Renal cortex interstitium (tissue), 11 donors: ENCODE measurements around the gene TREML2. TPM values are rescaled to one million over a fixed set of nuclear protein-coding genes. Genes with fewer than 3 reads are reported as not detected.

Experiments
- DNase-seq, 11 donors: peaks; one replicate each; pipeline ENCODE4 v3.0.0-alpha.2; 2013; ENCODE audit warnings: low read depth in 9 of 11, low spot score in 4 of 11; ENCODE audit errors: extremely low read depth in 1 of 11
- polyA plus RNA-seq, 3 donors: library from polyadenylated mRNA; unstranded; fragments of 120-200 nt; gene quantifications; one replicate each; pipeline ENCODE4 v1.2.1, GENCODE V29; 2013; ENCODE audit not compliant: insufficient read length in 3 of 3

Gene TREML2
- polyA plus RNA-seq, 3 donors, result 0.06 to 0.18 (median 0.16) TPM

- DNase-seq, result peak in 2 of 11 donors; percentile 20 to 33
Observed at GRCh38 chr6:41182069-41183034, 18.6 kb downstream of the TREML2 start.

GRCh38 chr6:41181566-41181965 lies 19.4 kb downstream of the TREML2 start:
- DNase-seq, result no peak

GRCh38 chr6:41179163-41179562 lies 21.8 kb downstream of the TREML2 start:
- DNase-seq, result no peak

GRCh38 chr6:41177695-41178094 lies 23.3 kb downstream of the TREML2 start:
- DNase-seq, result no peak

GRCh38 chr6:41177287-41177686 lies 23.7 kb downstream of the TREML2 start:
- no peak for DNase-seq

- DNase-seq, result no peak
Observed at GRCh38 chr6:41176189-41176588, 24.8 kb downstream of the TREML2 start.

- DNase-seq, result no peak
Observed at GRCh38 chr6:41175084-41175483, 25.9 kb downstream of the TREML2 start.

GRCh38 chr6:41174610-41175009 lies 26.3 kb downstream of the TREML2 start:
- DNase-seq, result no peak

- no peak for DNase-seq
Observed at GRCh38 chr6:41171908-41172307, 29.0 kb downstream of the TREML2 start.

GRCh38 chr6:41170547-41171160 lies 30.3 kb downstream of the TREML2 start:
- DNase-seq, result no peak

GRCh38 chr6:41167173-41167963 lies 33.6 kb downstream of the TREML2 start:
- DNase-seq, result peak in 6 of 11 donors; percentile 15 to 48 (median 35)

GRCh38 chr6:41164551-41165120 lies 36.3 kb downstream of the TREML2 start:
- DNase-seq, result peak in 9 of 11 donors; percentile 10 to 69 (median 41)

- no peak for DNase-seq
Observed at GRCh38 chr6:41163419-41163717, 37.6 kb downstream of the TREML2 start.

- DNase-seq, result no peak
Observed at GRCh38 chr6:41162687-41163418, 38.1 kb downstream of the TREML2 start, which contains the start of gene TREM2. TSS of gene TREM2 (minus strand) at chr6:41163116. CDS start at chr6:41163082, 34 bp downstream.

- DNase-seq, result no peak
Observed at GRCh38 chr6:41161851-41162552, 38.9 kb downstream of the TREML2 start.

- no peak for DNase-seq
Observed at GRCh38 chr6:41161380-41161779, 39.6 kb downstream of the TREML2 start.

- DNase-seq, result no peak
Observed at GRCh38 chr6:41160933-41161332, 40.0 kb downstream of the TREML2 start.
